Measurements from ENCODE around the gene GABRG3.

The GABRG3 gene

DNA sequence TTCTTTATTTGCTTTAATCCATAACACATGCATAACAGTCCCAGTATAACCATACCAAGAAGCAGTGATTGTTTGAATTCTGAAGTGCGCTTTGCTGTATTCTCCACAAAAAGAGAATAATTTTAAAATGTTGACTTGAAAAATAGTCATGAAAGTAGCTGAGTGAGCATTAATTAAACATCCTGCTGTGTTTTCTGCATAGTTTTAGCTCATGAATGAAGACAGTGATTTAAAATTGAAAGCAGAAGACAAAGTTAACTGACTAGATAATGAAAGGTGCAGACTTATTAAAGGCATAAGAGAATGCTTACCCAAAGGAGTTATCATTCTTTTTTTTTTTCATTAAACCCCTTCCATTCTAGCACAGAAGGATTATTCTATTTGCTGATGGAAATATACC is 143.5 kb downstream of the GABRG3 start:
- TF ChIP-seq POLR2AphosphoS5 (IDR thresholded peaks at IDR 0.05; ENCODE audit: low read depth, low read length): no peak
- TF ChIP-seq SIN3A (IDR thresholded peaks at IDR 0.05; ENCODE audit: borderline replicate concordance, insufficient read depth, low read length): no peak
- TF ChIP-seq FOXP2 (optimal IDR thresholded peaks at IDR 0.05; ENCODE audit: borderline replicate concordance, extremely low read depth, extremely low read length, insufficient read depth): no peak
- TF ChIP-seq, protein P1, sequence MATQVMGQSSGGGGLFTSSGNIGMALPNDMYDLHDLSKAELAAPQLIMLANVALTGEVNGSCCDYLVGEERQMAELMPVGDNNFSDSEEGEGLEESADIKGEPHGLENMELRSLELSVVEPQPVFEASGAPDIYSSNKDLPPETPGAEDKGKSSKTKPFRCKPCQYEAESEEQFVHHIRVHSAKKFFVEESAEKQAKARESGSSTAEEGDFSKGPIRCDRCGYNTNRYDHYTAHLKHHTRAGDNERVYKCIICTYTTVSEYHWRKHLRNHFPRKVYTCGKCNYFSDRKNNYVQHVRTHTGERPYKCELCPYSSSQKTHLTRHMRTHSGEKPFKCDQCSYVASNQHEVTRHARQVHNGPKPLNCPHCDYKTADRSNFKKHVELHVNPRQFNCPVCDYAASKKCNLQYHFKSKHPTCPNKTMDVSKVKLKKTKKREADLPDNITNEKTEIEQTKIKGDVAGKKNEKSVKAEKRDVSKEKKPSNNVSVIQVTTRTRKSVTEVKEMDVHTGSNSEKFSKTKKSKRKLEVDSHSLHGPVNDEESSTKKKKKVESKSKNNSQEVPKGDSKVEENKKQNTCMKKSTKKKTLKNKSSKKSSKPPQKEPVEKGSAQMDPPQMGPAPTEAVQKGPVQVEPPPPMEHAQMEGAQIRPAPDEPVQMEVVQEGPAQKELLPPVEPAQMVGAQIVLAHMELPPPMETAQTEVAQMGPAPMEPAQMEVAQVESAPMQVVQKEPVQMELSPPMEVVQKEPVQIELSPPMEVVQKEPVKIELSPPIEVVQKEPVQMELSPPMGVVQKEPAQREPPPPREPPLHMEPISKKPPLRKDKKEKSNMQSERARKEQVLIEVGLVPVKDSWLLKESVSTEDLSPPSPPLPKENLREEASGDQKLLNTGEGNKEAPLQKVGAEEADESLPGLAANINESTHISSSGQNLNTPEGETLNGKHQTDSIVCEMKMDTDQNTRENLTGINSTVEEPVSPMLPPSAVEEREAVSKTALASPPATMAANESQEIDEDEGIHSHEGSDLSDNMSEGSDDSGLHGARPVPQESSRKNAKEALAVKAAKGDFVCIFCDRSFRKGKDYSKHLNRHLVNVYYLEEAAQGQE (IDR thresholded peaks at IDR 0.05; ENCODE audit: insufficient read depth in 1 of 2, low read depth in 2 of 2, low read length in 2 of 2): no peak
- TF ChIP-seq TAF1 (IDR thresholded peaks at IDR 0.05; ENCODE audit: borderline replicate concordance, insufficient read depth, low read length): no peak

DNA sequence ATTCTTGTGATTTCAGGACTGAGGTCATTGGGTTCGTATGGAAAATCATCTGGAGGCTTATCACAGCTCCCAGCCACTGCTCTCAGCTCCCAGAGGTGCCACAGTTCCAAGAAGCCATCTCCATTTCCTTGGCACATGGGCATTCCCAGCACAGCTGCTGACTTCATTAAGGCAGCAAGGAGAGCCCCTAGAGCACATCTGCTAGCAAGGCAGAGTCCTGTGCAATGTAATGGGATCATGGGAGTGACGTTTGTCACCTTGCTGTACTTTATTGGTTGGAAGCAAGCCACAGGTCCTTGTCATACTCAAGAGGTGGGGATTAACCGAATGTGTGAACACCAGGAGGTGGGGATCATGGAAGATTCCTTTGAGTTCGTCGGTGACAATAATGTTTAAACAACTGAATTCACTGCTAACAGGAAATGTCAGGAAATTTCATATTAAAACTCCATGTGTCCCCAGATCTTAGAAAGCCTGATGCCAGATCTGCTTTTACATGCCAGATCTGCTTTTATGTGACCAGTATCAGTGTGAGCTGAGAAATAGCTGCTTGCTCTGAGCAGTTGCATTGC is 148.8 kb downstream of the GABRG3 start:
- no peak for TF ChIP-seq SIN3A (IDR thresholded peaks at IDR 0.05; ENCODE audit: borderline replicate concordance, insufficient read depth, low read length)
- TF ChIP-seq, protein P1 (IDR thresholded peaks at IDR 0.05; ENCODE audit: insufficient read depth in 1 of 2, low read depth in 2 of 2, low read length in 2 of 2): no peak
- TF ChIP-seq TAF1 (IDR thresholded peaks at IDR 0.05; ENCODE audit: borderline replicate concordance, insufficient read depth, low read length): no peak
- no peak for TF ChIP-seq POLR2AphosphoS5 (IDR thresholded peaks at IDR 0.05; ENCODE audit: low read depth, low read length)
- TF ChIP-seq FOXP2 (optimal IDR thresholded peaks at IDR 0.05; ENCODE audit: borderline replicate concordance, extremely low read depth, extremely low read length, insufficient read depth): no peak

GRCh38 chr15:27121672-27122071 is 150.7 kb downstream of the GABRG3 start:
- no peak for TF ChIP-seq SIN3A (IDR thresholded peaks at IDR 0.05; ENCODE audit: borderline replicate concordance, insufficient read depth, low read length)
- TF ChIP-seq TAF1 (IDR thresholded peaks at IDR 0.05; ENCODE audit: borderline replicate concordance, insufficient read depth, low read length): no peak

DNA sequence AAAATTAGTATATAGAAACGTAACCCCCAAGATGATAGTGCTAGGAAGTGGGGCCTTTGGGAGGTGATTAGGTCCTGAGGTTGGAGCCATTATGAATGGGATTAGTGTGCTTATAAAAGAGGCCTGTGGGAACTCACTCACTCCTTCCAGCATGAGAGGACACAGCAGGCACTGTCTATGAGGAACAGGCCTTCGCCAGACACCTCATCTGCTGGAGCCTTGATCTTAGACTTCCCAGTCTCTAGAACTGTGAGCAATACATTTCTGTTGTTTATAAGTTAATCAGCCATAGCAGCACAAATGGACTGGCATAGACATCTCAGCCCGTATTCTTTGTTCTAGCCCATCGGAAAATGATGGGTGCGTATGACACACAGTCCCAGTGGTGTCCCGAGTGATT is 152.3 kb downstream of the GABRG3 start:
- TF ChIP-seq TAF1 (IDR thresholded peaks at IDR 0.05; ENCODE audit: borderline replicate concordance, insufficient read depth, low read length) (no peak), POLR2AphosphoS5 (IDR thresholded peaks at IDR 0.05; ENCODE audit: low read depth, low read length) (no peak)

DNA sequence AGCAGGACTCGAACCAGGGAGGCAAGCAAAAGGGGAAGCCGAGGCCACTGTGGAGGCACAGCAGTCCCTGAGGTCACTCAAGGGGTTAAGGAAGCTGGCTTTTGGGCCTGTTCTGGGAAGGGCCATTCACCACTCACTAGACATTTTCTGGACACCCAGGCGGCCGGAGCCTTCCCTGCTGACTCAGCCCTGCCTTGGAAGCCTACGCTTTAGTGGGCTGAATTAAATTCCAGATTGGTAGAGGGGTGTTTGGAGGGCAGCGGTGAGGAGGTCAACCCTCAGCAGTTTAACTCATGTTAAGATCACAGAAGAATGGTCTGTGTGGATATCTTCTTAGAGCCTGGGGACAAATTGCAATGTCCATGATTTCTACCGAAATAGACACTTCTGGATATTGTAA is 152.8 kb downstream of the GABRG3 start:
- no peak for TF ChIP-seq SIN3A (IDR thresholded peaks at IDR 0.05; ENCODE audit: borderline replicate concordance, insufficient read depth, low read length)
- no peak for TF ChIP-seq TAF1 (IDR thresholded peaks at IDR 0.05; ENCODE audit: borderline replicate concordance, insufficient read depth, low read length)
- no peak for TF ChIP-seq FOXP2 (optimal IDR thresholded peaks at IDR 0.05; ENCODE audit: borderline replicate concordance, extremely low read depth, extremely low read length, insufficient read depth)
- no peak for TF ChIP-seq POLR2AphosphoS5 (IDR thresholded peaks at IDR 0.05; ENCODE audit: low read depth, low read length)
- TF ChIP-seq, protein P1 (IDR thresholded peaks at IDR 0.05; ENCODE audit: insufficient read depth in 1 of 2, low read depth in 2 of 2, low read length in 2 of 2): no peak

DNA sequence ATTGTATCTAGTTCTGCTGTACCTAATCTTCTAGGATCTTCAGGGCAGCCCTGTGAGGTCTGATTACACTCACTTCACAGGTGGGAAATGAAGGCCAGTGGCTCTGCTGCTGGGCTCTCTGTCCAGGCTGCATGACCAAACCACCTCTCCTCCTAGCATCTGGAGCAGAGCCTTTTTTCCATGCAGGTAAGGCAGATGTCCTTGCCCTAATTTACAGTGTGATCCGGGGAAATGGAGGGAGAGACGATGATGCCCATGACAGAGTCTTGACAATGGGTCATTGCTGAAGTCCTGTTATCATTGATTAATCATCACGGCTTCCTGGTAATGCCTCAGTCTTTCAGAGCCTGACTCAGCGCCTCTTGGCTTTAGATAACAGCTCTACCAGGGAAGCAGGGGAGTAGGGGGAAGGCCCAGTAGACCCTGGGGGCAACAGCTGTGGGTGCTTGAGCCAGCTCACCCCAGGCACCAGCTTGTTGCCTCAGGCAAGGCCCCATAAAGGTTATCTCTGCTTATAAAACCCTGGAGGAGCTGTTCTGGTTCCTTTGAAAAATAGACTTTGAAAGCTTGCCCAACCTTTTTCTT is 153.4 kb downstream of the GABRG3 start:
- TF ChIP-seq FOXP2 (optimal IDR thresholded peaks at IDR 0.05; ENCODE audit: borderline replicate concordance, extremely low read depth, extremely low read length, insufficient read depth) (no peak), POLR2AphosphoS5 (IDR thresholded peaks at IDR 0.05; ENCODE audit: low read depth, low read length) (no peak), TAF1 (IDR thresholded peaks at IDR 0.05; ENCODE audit: borderline replicate concordance, insufficient read depth, low read length) (no peak), SIN3A (IDR thresholded peaks at IDR 0.05; ENCODE audit: borderline replicate concordance, insufficient read depth, low read length) (no peak)
- TF ChIP-seq, protein P1 (IDR thresholded peaks at IDR 0.05; ENCODE audit: insufficient read depth in 1 of 2, low read depth in 2 of 2, low read length in 2 of 2): no peak

Data from PFSK-1 (cell line).